NCI-H146 (cell line): ENCODE measurements around the gene TNFRSF19.
"Not testable (repeated sequence)": the region's sequence is repeated elsewhere in the genome, so short reads cannot be mapped to it uniquely, and the experiment has no call there.

Experiments used
- DNase-seq: peaks from one replicate; lab custom pipeline; 2025; lab: John Stamatoyannopoulos, UW

Gene TNFRSF19

DNA sequence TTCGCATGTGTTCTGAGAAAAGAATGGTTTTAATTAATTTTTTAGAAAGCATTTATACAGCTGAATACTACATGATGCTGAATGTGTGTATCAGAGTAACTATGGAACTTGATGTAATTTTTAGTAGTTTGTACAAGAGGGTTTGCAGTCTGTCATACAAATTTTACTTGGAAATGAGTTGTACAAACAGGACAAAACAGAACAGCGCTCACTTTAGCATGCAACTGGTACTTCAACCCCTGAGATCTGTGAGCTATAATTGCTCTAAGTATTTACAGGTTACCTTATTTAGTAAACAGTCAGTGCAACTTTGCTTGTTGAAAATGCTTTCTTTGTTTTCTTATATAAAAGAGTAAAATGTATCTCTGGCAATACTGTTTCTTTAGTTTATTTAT is 706 bp downstream of the TNFRSF19 start:
- no peak for DNase-seq

DNA sequence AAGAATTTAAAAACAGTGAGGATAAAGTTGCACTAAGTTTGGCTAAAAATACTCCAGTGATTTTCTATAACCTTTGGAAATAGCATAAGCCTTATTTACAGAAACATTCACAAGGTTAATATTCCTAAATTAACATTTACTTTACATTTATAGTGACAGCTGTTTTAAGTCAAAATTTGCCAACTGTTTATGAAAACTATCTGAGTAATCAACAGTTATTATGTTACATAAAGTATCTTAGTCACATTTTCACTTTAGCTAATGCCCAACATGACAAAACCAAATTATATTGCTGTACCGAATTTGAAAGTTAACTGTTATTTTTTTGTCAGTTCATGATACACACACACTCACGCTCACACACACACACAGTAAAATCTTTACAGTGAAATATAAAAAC is 1.2 kb downstream of the TNFRSF19 start:
- no peak for DNase-seq

DNA sequence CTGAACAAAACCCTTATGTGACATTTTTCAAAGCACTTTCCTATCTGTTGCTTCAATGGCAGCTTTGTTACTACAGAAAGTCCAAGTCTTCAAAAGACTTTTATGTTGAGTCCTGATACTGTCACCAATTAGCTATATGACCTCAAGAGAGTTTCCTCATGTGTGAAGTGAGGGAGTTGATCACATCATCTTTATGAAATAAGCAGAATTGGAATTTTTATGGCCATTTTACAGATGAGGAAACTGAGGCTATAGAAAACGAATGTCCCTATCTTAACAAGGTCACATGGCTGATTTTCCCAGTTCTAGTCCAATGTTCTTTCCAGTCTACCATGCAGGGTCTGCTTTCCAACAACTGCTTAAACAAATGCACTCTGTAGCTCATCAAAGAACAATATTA is 2.6 kb downstream of the TNFRSF19 start:
- DNase-seq: no peak

DNA sequence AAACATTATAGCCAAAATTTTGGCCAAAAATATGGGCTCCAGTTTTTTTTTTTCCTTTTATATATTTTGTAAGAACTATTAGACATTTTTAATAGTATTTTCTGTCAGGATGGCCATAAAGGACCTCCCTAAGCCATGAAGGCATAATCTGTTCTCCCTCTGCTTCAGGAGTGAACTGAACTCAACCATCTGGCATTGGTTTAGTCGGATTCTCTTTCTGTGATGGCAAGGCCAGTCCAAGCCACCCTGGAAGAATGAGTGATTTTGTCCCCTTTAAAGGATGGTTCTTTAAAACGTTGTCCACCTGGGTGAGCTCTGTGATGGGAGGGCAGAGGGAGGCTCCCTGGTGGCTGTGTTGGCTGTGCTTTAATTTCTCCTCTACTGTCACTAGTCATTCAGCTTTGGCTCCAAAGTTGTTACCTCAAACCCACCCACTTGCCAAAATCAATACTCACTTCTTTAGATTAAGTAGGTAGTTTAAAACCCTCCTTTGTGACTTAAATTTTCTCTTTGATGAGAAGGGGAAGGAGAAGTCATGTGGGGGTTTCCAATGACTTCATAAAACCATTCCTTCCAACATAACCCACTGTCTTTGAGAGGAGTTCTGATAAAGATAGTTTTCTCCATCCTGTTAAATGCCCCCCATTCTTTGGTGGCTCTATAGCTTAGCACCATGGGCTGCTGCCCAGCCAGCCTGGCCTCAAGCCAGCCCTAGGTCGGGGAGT is 4.4 kb downstream of the TNFRSF19 start:
- DNase-seq: no peak

DNA sequence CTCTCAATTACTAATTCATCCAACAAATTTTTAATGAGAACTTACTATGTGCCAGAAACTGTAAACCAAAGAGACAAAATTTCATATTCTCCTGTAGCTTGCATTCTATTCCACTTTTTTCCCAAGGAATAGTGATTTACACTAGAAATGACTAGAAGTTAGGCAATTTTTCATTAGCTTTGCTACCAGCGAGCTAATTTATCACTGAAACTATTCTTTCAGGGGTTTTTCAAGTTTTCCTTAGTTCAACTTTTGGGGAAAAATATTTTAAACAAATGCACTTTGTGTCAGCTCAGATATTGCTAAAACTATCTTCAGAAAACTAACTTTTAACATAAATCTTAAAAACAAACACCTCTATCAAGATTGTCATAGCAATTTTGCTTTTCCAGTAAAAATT is 5.4 kb downstream of the TNFRSF19 start:
- DNase-seq: no peak

DNA sequence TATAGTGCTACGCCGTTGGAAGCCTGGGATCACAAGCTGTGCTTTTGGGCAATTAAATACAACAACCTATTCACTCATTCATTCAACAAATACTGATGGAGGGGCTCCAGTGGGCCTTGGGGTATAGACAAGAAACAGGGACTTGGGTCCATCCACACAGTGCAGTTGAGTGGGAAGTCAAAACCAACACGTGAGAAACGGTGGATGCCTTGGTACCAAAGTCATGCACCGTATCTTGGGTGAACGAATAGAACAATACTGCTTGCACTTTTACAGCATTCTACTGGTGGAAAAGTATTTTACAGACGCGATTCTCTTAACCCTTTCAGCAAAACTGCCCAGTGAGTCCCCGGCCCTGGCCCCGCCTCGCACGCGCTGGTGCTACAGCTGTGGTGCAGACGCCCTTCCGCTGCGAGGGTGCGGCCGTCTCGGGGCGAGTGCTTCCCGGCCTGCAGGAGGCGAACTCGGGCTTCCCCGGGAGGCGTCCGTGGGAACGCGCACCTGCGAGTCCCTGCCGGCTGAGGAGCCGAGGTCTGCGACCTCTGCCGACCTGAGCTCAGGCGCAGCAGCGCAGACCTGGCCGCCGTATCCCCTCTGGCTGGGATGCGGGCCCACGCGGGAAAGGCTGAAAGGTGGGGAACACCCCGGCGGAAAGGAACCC is 8.3 kb downstream of the TNFRSF19 start:
- DNase-seq: peak; percentile 71

DNA sequence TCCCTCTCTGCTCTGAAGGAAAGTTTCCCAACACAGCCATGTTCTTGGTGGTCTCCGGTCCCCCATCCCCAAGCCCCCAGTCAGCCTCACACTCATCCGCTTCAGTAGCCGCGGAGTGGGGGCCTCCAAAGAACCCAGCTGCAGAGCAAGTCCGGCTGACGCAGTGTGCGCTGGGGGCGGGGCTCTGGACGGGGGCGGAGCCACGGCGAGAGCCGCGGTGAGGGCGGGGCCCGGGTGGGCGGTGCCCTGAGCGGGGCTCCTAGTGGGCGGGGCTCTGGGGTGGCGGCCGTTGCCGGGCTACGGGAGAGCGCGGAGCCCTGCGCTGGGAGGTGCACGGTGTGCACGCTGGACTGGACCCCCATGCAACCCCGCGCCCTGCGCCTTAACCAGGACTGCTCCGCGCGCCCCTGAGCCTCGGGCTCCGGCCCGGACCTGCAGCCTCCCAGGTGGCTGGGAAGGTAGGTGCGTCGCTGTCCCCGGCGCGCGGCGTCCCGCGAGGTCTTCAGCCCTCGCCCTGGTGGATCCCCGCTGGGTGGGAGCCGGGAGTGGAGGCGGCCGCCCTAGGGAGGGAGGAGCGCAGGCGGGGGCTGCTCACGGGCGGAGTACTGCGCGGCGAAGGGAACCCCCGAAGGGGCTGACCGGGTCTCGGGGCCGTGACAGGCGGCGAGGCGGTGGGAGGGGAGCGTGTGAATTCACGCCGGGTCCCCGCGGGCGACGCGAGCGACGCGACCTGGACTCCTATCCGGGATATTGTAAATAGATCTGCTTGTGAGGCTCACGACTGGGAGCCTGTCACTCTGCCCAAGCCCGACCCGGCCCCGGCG is 9.1 kb downstream of the TNFRSF19 start:
- DNase-seq: peak; percentile 83

DNA sequence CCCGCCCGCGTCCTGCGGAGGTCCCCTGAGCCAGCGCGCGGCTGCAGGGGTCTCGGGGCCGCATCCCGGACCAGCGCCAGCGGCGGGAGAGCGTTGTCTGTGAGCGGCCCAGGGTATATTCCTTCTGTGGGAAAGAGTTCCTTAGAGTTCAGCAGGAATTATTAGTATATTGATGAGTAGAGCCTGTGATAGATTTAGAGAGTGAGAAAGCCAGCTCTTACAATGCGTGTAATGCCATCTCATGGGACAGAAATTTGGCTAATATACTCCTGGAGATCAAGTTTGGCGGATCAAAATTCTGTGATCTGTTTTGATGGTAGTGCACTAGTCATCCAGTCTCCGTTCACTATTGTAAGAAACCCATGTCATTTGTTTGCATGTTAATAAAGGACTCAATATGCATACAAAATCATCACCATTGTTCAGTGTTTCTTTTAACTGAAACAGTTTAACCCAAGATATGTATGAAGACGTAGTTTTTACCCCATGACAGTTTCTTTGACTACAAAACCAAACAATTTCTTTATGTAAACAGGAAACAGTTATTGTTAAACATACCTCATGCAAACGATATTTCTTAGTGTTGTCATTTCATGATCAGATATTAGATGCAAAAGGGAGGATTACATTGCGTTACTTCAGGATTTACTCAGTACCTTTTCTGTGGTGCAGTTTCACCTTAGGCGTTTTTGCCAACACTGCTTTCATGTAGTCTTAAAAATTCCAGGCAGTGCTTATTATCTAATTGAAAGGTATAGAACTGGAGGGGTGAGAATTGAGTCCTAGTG is 9.9 kb downstream of the TNFRSF19 start:
- no peak for DNase-seq

DNA sequence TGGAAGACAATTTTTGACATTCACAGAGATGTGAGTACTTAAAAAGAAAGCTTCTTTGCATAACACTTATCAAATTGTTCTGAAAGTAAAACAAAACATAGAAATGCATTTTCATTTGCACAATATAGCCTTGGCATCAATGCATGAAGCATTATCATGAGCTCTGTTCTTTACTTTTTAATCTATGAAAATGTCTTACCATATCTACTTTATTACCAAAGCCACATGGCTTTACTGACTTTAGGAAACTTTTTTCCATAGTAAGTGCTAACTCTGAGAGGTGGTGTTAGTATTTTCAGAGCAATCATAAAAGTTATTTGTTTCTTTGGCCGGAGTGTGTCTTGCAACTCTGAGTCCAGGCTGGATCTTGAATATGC is 10.5 kb downstream of the TNFRSF19 start:
- no peak for DNase-seq

DNA sequence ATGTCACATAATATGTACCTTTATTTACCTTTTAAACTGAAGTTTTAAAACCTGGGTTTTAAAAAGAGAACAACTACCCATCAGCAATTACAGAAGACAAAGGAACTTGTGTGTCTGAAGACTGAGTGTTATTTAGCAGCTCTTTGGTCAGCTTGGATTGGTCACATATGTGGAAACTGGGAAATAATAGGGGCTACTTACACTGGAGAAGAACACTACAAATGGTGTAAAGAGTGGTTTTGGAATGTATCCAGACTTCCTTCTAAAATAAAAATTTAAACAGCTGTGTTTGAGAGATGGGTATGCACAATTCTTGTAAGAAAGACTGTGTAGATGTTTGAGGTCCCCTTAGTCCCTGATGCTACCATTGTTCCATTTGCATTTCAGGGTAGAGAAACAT is 13.3 kb downstream of the TNFRSF19 start:
- no peak for DNase-seq

DNA sequence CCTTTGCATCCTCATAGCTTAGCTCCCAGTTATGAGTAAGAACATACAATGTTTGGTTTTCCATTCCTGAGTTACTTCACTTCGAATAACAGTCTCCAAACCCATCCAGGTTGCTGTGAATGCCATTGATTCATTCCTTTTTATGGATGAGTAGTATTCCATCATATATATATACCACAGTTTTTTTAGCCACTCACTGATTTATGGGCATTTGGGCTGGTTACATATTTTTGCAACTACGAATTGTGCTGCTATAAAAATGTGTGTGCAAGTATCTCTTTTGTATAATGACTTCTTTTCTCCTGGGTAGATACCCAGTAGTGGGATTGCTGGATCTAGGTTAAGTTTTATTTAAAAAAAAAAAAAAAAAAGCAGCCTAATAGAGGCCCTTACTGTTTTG is 14.1 kb downstream of the TNFRSF19 start:
- no peak for DNase-seq

DNA sequence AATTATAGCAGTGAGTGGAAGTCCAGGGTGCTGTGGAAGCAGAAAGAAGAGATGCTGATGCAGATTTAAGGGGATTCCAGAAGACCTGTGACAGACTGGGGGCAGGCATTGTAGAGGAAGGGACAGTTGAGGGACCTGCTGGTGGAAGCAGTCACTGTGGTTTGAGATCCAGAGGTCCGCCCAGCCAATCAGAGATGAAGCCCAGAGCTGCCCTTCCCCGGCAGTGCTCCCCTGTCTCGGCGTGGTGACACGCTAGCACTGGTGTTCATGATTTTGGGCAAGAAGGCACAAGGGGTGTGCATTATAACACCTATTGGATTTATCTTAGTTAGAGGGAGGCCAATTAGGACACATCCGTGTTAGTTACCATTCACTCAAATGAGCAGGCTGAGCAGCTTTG is 16.1 kb downstream of the TNFRSF19 start:
- no peak for DNase-seq

DNA sequence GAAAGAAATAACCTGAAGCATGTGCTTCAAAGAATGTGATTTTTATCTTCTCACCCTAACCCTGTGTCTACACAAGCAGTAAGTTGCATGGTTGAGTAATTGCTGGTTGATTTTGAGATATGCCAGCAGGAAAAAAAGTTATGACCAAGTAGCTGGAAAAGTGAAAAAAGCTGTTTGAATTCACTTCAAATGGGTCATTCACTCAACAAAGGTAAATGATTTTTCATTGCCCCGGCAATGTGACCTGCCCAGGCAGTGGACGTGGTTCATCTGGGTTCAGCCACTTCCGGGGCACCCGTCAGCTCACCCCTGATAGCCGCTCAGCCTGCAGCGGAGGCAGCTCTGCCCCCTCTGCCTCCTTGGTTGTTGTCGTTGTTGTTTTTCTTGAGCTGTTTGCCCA is 18.5 kb downstream of the TNFRSF19 start:
- no peak for DNase-seq

DNA sequence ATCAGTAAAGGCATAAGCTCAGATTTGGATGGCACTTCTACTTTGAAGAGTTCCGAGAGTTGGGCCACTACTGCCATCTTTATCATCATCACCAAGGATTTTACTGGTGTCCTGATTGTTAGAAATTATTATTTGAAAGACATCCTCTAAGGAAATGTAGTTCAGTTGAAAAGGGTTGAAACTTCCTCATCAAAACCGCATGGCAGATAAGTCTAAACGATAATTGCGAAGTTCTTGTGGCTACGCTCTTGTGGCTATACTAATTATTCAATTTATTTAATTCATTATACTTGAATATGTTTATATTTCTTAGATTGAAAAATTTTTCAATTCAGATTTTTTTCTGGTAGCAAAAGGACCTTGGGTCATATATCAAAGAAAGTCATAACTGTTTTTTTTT is 22.4 kb downstream of the TNFRSF19 start:
- DNase-seq: no peak

DNA sequence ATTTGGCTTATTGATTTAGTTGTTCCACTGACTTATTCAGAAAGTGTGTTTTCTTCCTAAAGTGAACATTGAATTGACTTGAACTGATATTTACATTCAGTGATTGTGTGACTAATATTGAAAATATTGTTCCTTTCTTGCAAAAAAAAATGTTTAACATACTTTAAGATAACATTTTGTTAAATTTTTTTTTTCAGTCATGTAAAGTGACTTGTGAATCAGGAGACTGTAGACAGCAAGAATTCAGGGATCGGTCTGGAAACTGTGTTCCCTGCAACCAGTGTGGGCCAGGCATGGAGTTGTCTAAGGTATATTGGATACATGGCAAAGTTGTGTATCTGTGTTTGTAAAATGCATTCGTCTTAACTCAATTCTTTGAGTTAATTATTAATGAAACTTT is 22.9 kb downstream of the TNFRSF19 start:
- no peak for DNase-seq

DNA sequence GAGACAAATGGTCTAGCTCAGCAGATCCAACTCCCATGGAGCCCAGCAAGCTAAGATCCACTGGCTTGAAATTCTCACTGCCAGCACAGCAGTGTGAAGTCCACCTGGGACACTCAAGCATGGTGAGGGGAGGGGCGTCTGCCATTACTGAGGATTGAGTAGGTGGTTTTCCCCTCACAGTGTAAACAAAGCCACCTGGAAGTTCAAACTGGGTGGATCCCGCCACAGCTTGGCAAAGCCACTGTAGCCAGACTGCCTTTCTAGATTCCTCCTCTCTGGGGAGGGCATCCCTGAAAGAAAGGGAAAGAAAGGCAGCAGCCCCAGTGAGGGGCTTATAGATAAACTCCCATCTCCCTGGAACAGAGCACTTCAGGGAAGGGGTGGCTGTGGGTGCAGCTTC is 24.1 kb downstream of the TNFRSF19 start:
- not testable (repeated sequence) for DNase-seq

DNA sequence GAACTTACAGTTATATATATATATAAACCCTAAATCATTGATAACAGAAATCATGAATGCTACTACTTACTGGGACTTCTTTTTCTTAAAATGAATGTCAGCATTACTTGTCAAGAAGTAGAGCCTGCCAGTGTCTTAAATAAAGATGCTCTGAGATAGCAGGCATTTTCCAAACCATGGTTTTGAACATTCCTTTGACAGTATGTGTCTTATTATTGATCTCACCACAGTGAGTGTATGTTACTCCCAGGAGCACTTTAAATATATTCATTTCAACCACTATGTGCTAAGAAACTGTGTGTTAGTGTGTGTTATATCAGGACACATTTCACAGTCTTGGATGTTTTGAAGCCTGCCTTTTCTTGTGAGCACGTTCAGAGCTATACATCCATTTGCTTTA is 28.2 kb downstream of the TNFRSF19 start:
- DNase-seq: no peak

DNA sequence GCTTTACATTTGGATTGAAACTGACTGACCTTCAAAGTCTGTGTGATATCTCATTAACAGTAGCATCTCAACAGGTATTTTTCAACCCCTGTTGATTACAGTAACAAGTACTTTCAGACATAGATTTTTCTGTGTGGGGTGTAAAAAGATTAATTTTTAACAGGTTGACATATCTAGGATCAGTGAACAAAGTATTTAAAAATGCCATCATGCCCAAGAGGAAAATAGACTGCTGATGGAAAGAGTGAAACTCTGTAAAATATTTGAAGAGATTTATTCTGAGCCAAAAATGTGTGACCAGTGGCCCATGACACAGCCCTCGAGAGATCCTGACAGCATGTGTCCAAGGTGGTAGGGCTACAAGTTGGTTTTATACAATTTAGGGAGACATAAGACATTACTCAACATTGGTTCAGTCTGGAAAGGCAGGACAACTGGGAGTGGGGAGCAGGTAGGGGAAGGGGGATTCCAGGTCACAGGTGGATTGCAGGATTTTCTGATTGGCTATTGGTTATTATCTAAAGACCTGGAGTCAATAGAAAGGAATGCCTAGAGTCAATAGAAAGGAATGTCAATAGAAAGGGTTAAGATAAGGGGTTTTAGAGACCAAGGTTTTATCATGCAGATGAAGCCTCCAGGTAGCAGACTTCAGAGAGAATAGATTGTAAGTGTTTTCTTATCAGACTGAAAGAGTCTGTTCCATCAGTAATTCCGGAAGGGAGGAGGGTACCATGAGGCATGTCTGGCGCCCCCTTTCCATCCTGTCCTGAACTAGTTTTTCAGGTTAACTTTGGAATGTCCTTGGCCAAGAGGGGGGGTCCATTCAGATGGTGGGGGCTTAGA is 29.1 kb downstream of the TNFRSF19 start:
- DNase-seq: no peak

DNA sequence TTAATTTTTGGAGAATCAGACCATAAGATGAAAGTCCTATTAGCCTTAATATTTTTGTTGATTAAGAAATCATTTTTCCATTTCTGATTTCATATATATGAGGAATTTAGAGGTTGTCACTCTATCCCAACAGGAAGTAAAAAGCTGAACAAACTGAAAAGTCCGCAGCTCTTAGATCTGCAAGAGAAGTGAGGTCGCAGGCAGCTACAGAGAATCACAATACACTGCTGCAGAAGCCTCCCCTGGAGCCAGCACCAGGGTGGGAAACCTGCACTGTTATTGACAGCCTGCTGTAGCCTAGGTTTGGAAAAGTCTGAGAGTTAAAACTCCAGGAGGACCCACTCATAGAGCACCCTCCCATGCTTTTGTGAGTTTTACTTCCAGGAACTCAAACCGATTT is 29.9 kb downstream of the TNFRSF19 start:
- no peak for DNase-seq

DNA sequence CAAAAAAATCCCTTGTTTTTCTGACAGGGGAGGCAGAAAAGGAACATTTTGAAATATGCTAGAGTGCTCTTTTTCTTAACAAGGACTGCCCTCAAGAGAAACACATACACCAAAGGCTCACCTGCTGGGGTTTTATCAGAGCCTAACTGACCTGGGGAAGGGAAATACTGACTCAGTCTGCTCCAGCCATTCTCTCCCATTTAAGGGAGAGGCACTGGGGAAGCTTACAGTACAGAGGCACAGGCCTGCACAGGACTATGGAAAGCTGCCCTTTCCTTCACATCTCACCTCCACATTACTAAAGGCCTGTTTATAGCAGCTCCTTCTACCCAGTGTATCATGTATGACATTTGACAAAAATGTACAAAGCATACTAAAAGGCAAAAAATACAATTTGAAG is 30.3 kb downstream of the TNFRSF19 start:
- DNase-seq: no peak

DNA sequence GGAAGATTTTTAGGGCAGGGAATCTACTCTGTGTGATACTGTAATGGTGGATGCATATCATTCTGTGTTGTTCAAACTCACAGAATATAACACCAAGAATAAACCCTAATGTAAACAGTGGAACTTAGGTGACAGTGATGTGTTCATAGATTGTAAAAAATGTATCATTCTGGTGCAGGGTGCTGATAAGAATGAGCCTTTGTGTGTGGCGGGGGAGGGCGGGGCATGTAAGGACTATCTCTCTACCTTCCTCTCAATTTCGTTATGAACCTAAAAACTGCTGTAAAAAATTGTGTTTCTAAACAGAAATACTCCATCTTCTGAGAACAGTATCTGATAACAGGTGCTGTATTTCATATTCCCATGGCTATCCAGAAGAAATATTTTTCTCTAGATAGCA is 35.6 kb downstream of the TNFRSF19 start:
- DNase-seq: no peak
